ENCODE results near the gene LDLRAD2.

The LDLRAD2 gene

GRCh38 chr1:21834094-21834493 is 22.0 kb downstream of the LDLRAD2 start:
- no peak for DNase-seq (ENCODE audit: low read depth)
- TF ChIP-seq, protein P1, sequence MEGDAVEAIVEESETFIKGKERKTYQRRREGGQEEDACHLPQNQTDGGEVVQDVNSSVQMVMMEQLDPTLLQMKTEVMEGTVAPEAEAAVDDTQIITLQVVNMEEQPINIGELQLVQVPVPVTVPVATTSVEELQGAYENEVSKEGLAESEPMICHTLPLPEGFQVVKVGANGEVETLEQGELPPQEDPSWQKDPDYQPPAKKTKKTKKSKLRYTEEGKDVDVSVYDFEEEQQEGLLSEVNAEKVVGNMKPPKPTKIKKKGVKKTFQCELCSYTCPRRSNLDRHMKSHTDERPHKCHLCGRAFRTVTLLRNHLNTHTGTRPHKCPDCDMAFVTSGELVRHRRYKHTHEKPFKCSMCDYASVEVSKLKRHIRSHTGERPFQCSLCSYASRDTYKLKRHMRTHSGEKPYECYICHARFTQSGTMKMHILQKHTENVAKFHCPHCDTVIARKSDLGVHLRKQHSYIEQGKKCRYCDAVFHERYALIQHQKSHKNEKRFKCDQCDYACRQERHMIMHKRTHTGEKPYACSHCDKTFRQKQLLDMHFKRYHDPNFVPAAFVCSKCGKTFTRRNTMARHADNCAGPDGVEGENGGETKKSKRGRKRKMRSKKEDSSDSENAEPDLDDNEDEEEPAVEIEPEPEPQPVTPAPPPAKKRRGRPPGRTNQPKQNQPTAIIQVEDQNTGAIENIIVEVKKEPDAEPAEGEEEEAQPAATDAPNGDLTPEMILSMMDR (IDR thresholded peaks at IDR 0.05; ENCODE audit: control insufficient read depth, extremely low read depth, insufficient read depth): no peak
- H3K4me3 ChIP-seq (ENCODE audit: low read depth, low read length): no peak overlapping the region

- DNase-seq (ENCODE audit: low read depth): no peak
- no peak overlapping the region for H3K4me3 ChIP-seq (ENCODE audit: low read depth, low read length)
- TF ChIP-seq, protein P1 (IDR thresholded peaks at IDR 0.05; ENCODE audit: control insufficient read depth, extremely low read depth, insufficient read depth): no peak
These were observed 22.6 kb downstream of the LDLRAD2 start for GRCh38 chr1:21834666-21835065.

DNA sequence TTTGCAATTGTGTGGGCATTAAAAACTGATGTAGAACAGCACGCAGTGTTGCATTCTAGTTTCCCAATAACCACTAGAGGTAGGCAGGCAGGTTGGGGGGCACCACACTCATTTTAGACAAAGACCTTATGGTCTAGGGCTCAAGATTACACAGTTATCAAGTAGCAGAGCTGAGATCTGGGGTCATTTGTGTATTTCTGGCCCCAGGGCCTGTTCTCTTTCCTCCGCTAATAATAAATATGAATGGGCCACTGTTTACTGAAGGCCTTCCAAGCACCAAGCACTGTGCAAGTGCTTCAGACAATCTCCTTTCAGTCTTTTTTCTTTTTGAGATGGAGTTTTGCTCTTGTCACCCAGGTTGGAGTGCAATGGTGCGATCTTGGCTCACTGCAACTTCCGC is 23.9 kb downstream of the LDLRAD2 start:
- TF ChIP-seq, protein P1 (IDR thresholded peaks at IDR 0.05; ENCODE audit: control insufficient read depth, extremely low read depth, insufficient read depth): no peak

DNA sequence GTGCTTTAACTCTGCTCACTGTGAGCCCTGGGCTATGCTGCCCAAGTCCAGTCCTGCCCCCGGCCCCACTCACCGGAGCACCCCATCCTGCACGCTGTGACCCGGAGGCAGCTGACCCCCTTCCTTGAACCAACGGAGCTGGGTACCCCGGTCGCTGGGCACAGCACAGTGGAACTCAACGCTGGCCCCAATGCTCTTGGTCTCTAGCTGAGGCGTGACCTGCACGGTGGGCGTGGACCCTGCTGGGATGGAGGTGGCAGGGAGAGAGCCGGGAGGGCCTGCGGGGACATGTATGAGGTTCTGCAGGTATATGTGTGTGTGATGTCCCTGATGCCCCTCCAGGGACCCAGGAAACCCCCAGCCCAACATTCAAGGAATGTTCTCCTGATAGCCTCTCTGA is 24.7 kb downstream of the LDLRAD2 start:
- TF ChIP-seq, protein P1 (IDR thresholded peaks at IDR 0.05; ENCODE audit: control insufficient read depth, extremely low read depth, insufficient read depth): no peak
- no peak overlapping the region for H3K4me3 ChIP-seq (ENCODE audit: low read depth, low read length)
- DNase-seq (ENCODE audit: low read depth): no peak

More for the DNA sequence above, 23.9 kb downstream of the LDLRAD2 start:
- DNase-seq (ENCODE audit: low read depth): no peak
- H3K4me3 ChIP-seq (ENCODE audit: low read depth, low read length): no peak overlapping the region

DNA sequence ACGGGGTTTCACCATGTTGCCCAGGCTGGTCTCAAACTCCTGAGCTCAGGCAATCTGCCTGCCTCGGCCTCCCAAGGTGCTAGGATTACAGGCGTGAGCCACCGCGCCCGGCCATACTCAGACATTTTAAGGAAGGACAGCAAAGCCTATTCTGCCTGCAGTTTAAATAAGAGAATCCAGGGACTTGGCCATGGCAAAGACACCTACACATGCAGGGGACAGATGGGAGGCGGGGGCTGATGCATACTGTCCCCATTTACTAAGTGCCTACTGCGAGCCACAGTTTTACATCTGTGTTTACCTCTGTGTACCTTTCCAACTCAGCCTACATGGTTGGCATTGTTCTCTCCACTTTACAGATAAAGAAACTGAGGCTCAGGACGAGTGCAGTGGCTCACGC is 25.4 kb downstream of the LDLRAD2 start:
- H3K4me3 ChIP-seq (ENCODE audit: low read depth, low read length): no peak overlapping the region
- no peak for DNase-seq (ENCODE audit: low read depth)
- TF ChIP-seq, protein P1 (IDR thresholded peaks at IDR 0.05; ENCODE audit: control insufficient read depth, extremely low read depth, insufficient read depth): no peak

GRCh38 chr1:21838359-21839157 is 26.5 kb downstream of the LDLRAD2 start:
- TF ChIP-seq, protein P1 (IDR thresholded peaks at IDR 0.05; ENCODE audit: control insufficient read depth, extremely low read depth, insufficient read depth): no peak
- no peak overlapping the region for H3K4me3 ChIP-seq (ENCODE audit: low read depth, low read length)
- DNase-seq (ENCODE audit: low read depth): no peak

Measured in LNCaP clone FGC (cell line).